GM19463 (cell line): Measurements from ENCODE around the gene HBE1.
"Not testable (repeated sequence)": the region's sequence is repeated elsewhere in the genome, so short reads cannot be mapped to it uniquely, and the experiment has no call there.

Source experiments
- ATAC-seq: cut with Tn5 transposase; IDR thresholded peaks from one replicate; pipeline ENCODE4 v1.9.1; 2021; ENCODE audit warnings: mild to moderate bottlenecking, moderate library complexity; ENCODE audit not compliant: unreplicated experiment

Gene HBE1

DNA sequence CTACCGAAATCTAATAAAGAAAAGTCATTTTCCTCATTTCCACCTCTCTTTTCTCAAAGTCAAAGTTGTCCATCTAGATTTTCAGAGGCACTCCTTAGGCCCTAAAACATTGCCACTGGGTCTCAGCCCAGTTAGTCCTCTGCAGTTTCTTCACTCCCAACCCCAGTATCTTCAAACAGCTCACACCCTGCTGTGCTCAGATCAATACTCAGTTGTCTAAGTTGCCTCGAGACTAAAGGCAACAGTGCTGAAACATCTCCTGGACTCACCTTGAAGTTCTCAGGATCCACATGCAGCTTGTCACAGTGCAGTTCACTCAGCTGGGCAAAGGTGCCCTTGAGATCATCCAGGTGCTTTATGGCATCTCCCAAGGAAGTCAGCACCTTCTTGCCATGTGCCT, 15.7 kb downstream of the HBE1 start:
- not testable (repeated sequence) for ATAC-seq

- not testable (repeated sequence) for ATAC-seq
Observed at GRCh38 chr11:5253440-5253839, 16.3 kb downstream of the HBE1 start.

GRCh38 chr11:5252919-5253265, 16.9 kb downstream of the HBE1 start:
- ATAC-seq = no peak

DNA sequence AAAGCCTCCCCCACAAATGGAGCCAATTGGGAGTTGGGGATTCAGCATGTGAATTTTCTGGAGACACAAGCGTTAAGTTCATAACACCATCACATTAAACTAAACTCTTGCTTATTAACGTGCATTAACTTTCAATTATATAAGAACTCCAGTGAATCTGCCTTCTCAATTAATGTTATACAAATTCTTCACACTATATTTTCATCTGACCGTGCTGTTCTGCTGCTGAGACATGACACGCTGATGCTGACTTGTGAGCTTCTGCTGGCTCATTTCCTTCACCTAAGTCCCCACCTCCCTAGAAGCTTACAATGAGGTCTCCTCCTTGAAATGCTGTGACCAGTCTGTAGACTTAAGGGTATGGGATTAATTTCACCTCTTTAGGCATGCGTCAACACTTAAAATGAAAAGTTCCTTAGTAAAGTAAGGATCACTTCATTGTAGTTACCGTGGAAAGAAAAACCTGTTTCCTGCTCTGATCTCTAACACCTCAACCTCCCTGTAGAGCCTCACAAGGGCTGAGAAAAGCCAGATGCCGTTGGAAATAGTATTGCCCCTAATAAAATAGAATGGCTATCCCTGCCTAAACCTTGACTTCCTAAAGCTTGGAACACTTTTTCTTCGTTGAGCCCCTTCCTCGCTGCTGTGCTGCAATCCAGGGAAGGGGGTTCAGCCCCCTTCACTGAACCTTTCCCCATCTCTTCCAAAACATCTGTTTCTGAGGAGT, 17.4 kb downstream of the HBE1 start:
- no peak for ATAC-seq

- ATAC-seq = no peak
Observed at GRCh38 chr11:5251746-5252145, 18.0 kb downstream of the HBE1 start.

DNA sequence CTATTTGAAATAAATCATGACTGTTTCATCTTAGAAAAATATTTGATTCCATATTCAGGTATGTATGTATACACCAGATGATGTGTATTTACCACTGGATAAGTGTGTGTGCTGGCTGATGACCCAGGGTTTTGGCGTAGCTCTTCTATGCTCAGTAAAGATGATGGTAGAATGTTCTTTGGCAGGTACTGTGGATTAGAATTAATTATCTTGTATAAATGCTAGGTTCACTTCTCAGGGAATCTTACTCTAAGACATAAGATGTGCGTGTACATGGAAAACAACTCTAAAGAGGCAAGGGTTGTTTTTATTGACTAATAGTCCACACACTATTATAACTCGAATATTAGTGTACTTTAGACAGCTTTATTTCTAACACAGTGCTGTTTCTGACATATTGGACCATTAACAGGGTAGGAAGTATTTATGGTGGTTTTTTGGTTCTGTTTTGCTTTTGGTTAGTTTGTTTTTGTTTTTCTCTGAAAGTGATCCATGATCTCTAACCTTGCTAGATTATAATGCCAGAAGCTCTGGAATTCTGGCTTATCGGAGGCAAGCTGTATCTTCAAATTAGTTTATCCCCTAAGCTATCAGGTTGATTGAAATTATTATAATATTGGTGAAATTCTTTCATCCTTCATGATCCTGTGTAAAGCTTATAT, 19.1 kb downstream of the HBE1 start:
- no peak for ATAC-seq

GRCh38 chr11:5249807-5250396, 19.8 kb downstream of the HBE1 start, which contains the start of gene HBG1:
Gene HBG1 (minus strand): TSS chr11:5249857. CDS start chr11:5249804, 53 bp downstream.
- ATAC-seq = not testable (repeated sequence)

DNA sequence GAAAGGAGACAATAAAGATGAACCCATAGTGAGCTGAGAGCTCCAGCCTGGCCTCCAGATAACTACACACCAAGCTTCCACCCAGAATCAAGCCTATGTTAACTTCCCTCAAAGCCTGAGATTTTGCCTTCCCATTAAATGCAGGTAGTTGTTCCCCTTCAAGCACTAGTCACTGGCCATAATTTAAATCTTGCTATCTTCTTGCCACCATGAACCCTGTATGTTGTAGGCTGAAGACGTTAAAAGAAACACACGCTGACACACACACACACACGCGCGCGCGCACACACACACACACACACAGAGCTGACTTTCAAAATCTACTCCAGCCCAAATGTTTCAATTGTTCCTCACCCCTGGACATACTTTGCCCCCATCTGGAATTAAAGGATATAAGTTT, 21.2 kb downstream of the HBE1 start:
- ATAC-seq = not testable (repeated sequence)

DNA sequence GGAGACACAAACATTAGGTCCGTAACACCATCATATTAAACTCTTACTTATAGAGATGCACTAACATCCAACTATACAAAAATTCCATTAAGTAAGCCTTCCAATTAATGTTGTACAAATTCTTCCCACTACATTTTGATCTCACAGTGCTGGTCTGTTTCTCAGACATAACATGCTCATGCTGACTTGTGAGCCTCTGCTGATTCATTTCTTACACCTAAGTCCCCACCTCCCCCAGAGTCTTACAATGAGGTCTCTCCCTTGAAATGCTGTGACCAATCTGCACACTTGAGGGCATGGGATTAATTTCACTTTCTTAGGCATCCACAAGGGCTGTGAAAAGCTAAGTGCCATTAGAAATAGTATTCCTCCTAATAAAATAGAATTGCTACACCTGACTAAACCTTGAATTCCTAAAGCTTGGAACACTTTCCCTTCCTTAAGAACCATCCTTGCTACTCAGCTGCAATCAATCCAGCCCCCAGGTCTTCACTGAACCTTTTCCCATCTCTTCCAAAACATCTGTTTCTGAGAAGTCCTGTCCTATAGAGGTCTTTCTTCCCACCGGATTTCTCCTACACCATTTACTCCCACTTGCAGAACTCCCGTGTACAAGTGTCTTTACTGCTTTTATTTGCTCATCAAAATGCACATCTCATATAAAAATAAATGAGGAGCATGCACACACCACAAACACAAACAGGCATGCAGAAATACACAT, 22.1 kb downstream of the HBE1 start:
- ATAC-seq = no peak

GRCh38 chr11:5246772-5247471, 22.8 kb downstream of the HBE1 start:
- no peak for ATAC-seq

DNA sequence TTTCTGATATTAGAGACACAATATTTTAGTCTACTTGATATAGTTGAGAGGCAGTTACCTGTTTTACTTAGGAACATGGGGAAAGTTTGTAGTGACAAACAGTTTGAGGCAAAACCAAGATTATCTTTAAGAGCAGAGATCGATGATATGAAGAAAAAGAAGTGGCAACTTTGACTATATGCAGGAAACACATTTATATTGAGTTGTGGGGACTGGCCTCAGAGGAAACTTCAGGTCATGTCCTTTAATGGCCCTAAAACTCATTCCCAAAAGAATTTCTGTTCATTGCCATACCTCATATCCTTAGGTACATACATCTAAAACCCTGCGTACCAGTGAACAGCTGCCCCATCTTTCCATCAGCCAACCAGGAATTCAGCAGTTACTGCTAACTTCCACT, 24.6 kb downstream of the HBE1 start:
- ATAC-seq = no peak

GRCh38 chr11:5243816-5244180, 25.9 kb downstream of the HBE1 start:
- no peak for ATAC-seq

DNA sequence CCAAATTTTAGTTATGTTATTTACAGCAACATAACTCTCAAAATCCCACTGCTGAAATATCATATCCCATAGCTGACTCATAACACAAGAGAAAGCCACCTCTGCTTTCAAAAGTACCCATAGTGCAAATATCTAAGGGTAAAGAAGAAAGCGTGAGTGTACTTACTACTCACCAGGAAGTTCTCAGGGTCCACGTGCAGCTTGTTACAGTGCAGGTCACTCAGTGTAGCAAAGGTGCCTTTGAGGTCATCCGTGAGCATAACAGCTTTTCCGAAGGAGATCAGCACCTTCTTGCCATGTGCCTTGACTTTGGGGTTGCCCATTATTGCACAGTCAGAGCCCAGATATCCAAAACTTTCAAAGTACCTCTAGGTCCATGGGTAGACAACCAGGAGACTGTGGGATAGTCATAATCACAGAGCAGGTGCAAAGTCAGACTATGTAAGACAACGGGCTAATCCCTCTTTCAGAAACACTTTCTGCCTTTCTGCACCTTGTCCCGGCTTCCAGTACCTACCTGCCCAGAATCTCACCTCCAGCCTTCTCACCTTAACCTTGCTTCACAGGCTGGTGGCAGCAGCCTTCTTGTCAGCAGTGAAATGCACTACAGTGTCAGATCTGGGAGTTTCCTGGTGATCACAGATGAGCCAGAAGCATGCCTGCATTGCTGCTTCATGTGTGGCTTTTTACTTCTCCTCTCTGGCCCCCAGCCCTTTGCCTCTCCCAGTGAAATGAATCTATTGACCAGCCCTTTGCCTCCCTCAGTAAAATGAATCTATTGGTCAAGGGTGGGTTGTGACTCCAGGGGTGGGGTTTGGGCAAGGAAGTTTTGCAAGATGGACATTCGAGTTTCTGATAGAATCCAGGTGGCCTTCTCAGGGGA, 26.6 kb downstream of the HBE1 start:
- ATAC-seq = peak; percentile 79

GRCh38 chr11:5242208-5242607, 27.5 kb downstream of the HBE1 start:
- ATAC-seq = no peak

DNA sequence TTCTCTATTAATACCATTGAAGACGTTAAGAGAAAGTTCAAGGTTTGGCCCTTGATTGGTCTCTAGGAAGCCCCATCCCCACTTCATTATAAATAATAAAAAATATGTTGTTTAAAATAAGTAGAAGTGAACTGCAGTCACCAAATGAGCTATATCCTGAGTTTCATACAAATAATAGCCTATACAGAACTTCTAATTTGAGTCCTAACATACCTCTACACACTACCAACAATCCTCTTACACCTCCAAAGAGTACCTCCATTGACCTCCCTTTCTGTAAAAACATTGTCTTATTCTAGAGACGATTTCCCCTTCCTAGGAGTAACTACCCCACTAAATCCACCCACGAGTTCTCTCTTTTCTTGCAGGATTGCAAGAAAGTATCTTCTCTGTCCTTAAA, 28.3 kb downstream of the HBE1 start:
- ATAC-seq = no peak

- no peak for ATAC-seq
Observed at GRCh38 chr11:5240458-5240857, 29.3 kb downstream of the HBE1 start.

GRCh38 chr11:5240056-5240455, 29.7 kb downstream of the HBE1 start:
- no peak for ATAC-seq

DNA sequence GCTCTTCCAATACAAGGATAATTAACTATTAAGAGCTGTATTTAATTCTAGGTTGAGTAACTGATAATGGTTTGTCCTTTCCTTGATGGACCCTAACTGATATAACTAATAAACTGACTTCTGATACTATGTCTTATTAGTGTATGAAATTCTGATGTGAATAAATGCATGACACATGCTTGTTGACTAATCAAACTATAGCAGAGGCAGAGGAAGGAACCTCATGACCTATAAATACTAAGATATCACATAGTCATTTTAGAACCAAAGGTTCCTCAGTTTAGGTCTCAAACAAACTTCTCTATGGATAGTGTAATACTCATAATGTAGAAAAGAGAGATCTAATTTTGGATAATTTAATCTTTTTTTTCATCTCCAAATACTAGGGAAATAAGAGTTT, 30.7 kb downstream of the HBE1 start:
- ATAC-seq = no peak

DNA sequence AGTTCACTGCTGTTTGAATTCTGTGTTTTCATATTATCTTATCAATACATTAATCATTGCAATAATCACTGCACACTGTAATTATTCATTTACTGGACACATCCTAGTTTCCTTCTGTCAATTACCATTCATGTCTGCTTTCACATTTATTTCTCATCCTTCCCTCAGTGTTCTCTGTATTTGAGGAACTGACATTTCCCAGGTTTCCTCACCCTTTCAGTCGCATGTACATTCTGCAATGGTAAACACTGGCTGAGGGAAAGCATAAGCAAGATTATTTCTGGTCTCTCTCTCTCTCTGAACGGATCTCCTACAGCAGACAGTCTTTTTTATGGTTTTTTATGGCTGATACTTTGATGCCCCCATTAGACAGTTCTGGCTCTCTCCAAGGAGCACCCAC, 31.3 kb downstream of the HBE1 start:
- no peak for ATAC-seq

DNA sequence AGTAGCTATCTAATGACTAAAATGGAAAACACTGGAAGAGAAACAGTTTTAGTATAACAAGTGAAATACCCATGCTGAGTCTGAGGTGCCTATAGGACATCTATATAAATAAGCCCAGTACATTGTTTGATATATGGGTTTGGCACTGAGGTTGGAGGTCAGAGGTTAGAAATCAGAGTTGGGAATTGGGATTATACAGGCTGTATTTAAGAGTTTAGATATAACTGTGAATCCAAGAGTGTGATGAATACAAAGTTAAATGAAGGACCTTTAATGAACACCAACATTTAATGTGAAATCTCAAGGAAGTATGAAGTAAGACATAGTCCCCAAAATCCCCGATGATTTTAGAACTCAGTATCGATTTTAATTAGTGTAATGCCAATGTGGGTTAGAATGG, 32.3 kb downstream of the HBE1 start:
- ATAC-seq = no peak
